Activated naive CD4-positive, alpha-beta T cell treated with anti-CD3 and anti-CD28 coated beads, Interleukin-2, amount 50 U/mL, for 24 hours (primary cell): Measurements from ENCODE around the gene SLC44A3.
"Not testable (repeated sequence)": the region's sequence is repeated elsewhere in the genome, so short reads cannot be mapped to it uniquely, and the experiment has no call there.

Experiments used
- H3K27ac Mint-ChIP-seq: one replicate; pipeline ENCODE4 v1.8.0; 2021; ENCODE audit warnings: mild to moderate bottlenecking, mixed read lengths
- H3K27me3 Mint-ChIP-seq: one replicate; pipeline ENCODE4 v1.8.0; 2021; ENCODE audit warnings: mixed read lengths
- H3K36me3 Mint-ChIP-seq: one replicate; pipeline ENCODE4 v1.8.0; 2021; ENCODE audit warnings: mixed read lengths
- H3K4me1 Mint-ChIP-seq: one replicate; pipeline ENCODE4 v1.8.0; 2021; ENCODE audit warnings: mixed read lengths
- H3K4me3 Mint-ChIP-seq: one replicate; pipeline ENCODE4 v1.8.0; 2021; ENCODE audit warnings: mild to moderate bottlenecking, mixed read lengths
- H3K9me3 Mint-ChIP-seq: one replicate; pipeline ENCODE4 v1.8.0; 2021; ENCODE audit warnings: mixed read lengths

Gene SLC44A3

DNA sequence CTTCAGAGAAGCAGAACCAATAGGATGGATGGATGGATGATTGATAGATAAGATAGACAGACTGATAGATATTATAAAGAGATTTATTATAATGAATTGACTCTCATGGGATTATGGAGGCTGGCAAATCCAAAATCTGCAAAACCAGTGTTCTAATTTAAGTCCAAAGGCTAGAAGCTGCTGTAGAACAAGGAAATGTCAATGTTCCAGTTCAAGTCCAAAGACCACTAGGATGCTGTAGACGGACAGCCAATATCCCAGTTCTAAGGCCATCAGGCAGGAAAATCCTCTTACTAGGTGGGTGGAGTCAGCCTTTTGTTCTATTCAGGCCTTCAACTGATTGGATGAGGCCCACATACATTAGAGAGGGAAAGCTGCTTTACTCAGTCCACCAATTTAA is 4.1 kb upstream of the SLC44A3 start:
- H3K36me3 Mint-ChIP-seq, result peaks cover 2% of the 10 kb centered on the region
- peaks cover 3% of the 10 kb centered on the region for H3K4me1 Mint-ChIP-seq
- H3K27ac Mint-ChIP-seq, result no peak overlapping the region
- H3K9me3 Mint-ChIP-seq, result peaks cover 15% of the 10 kb centered on the region
- no peak overlapping the region for H3K4me3 Mint-ChIP-seq
- H3K27me3 Mint-ChIP-seq, result peaks cover 20% of the 10 kb centered on the region

DNA sequence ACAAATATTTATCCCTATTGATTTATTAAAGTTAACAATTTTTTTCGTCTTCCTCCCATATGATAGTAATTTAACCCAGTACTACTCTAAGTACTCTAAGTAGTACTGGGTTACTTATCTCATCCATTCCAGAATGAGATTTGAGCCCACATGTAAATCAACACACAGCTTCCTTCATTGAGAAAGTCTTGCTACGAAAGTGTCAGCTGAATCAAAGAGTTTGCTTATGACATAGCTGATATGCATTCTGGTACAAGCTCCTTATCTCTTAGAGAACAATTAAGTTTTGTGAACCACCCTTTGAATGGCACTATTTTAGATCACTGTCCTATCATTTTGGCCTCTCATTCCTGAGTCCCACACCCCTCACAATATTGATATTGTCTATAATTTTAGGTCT is 2.4 kb upstream of the SLC44A3 start:
- peaks cover 15% of the 10 kb centered on the region for H3K9me3 Mint-ChIP-seq
- peaks cover 24% of the 10 kb centered on the region for H3K27me3 Mint-ChIP-seq
- H3K27ac Mint-ChIP-seq, result no peak overlapping the region
- no peak overlapping the region for H3K4me3 Mint-ChIP-seq
- H3K4me1 Mint-ChIP-seq, result peaks cover 4% of the 10 kb centered on the region
- H3K36me3 Mint-ChIP-seq, result peaks cover 2% of the 10 kb centered on the region

DNA sequence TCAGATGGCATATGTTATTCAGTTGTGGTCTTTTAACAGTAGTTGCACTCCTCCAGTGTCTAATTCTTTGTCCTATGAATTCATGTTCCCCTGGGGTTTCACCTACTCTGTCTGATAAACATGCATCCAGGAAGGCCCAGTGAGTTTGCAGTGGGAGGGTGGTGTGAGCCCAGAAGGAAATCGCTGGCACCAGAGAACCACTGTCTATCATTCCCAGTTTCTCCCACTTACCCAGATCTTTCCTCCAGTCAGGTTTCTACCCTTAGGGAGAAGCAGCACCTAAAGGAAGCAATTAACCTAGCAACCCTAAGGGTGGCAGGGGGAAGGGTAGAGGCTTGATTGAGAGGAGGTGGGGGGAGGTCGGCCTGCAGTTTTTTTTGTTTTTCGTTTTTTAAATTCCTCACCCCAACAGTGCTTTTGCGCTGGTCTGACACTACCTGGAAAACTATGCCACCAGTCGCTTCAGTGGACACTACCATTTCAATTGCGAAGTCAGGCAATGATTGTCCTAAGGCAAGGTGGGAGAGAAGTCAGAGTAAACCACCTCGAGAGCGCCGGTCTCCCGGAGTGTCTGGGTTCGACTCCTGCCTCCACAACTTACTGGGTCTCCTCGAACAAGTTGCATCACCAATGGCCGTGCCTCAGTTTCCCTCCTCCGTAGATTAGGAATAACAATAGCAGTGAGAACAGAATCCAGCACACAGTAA is 766 bp upstream of the SLC44A3 start:
- H3K4me1 Mint-ChIP-seq, result peaks cover 4% of the 10 kb centered on the region
- peaks cover 7% of the 10 kb centered on the region for H3K9me3 Mint-ChIP-seq
- H3K27ac Mint-ChIP-seq, result no peak overlapping the region
- H3K4me3 Mint-ChIP-seq, result no peak overlapping the region
- peaks cover 2% of the 10 kb centered on the region for H3K36me3 Mint-ChIP-seq
- peaks cover 21% of the 10 kb centered on the region for H3K27me3 Mint-ChIP-seq

DNA sequence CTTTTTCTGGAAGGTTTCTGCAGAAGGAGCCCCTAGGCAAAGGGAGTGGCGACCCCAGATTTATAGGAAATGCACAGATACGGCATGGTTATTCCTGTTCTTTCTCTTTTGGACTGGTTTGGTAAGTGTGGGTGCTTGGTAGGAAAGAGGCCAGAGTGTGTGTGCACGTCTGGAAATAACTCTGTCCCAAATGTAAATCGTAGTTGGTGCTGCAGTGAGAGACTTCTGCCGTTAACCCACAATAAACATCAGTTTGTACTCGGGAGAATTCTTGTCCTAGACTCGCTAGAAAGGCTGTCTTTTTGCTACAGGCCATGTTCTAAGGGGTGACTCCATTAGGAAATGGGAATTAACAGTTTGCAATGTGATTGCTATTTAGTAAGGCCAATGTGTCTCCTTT is 779 bp downstream of the SLC44A3 start:
- Mint-ChIP-seq H3K9me3 (peaks cover 6% of the 10 kb centered on the region), H3K27me3 (peaks cover 21% of the 10 kb centered on the region), H3K4me1 (peaks cover 4% of the 10 kb centered on the region), H3K27ac (no peak overlapping the region), H3K36me3 (peaks cover 2% of the 10 kb centered on the region), H3K4me3 (peak overlapping the region; percentile 61)

DNA sequence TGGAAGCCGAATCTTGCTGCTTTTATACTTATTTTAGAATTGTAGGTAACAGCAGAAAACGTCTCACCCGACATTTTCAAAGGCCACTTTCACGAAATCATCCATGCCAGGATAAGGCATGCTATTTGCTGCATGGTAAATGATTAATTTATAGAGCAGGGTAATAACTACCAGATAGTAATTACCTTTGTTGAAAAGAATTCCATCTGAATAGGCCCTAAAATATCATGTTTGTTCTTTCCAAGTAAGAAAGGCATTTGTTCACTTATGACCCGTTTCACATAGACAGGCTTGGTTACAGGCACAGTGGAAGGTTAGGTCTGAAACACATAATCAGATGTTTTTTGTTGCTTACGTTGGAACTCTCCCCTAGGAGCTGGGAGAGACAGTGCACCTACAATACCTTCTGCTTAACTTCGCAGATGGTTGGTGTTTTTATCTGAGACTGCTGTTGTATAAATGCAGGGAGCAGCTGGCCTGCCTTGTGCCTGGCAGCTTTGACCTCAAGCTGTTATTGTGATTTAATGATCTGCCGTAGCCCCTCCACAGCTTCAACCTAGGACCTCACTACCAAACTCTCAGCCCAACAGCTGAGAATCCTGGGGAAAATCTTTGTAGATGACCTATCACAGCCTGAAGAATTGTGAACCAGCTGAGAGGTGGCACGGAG is 1.6 kb downstream of the SLC44A3 start:
- H3K4me3 Mint-ChIP-seq, result no peak overlapping the region

DNA sequence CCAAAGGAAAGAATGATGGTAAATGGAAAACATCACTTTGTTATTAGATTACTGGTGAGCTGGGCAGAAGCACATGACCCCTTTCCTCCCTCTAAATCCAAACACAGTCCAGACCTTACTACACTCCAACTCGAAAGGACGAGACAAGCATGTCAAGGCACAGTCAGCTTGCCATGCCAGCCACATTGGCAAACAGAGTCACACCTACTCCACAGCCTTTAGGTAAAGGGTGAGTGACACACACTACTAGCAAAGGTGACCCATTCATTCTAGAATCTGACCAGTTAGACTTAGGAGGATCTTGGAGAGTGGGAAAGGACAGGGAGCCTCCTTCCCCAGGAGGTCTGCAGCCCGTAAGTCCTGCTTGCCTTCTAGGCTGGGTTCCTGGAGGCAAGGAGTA is 3.0 kb downstream of the SLC44A3 start:
- Mint-ChIP-seq H3K36me3 (no peaks in the 10 kb centered on the region), H3K4me3 (no peak overlapping the region), H3K9me3 (no peaks in the 10 kb centered on the region), H3K27ac (no peak overlapping the region), H3K27me3 (peaks cover 17% of the 10 kb centered on the region), H3K4me1 (peaks cover 4% of the 10 kb centered on the region)

More for the DNA sequence above, 1.6 kb downstream of the SLC44A3 start:
- Mint-ChIP-seq H3K9me3 (peaks cover 2% of the 10 kb centered on the region), H3K36me3 (peaks cover 2% of the 10 kb centered on the region), H3K27me3 (peaks cover 19% of the 10 kb centered on the region), H3K27ac (no peak overlapping the region), H3K4me1 (peaks cover 4% of the 10 kb centered on the region)

DNA sequence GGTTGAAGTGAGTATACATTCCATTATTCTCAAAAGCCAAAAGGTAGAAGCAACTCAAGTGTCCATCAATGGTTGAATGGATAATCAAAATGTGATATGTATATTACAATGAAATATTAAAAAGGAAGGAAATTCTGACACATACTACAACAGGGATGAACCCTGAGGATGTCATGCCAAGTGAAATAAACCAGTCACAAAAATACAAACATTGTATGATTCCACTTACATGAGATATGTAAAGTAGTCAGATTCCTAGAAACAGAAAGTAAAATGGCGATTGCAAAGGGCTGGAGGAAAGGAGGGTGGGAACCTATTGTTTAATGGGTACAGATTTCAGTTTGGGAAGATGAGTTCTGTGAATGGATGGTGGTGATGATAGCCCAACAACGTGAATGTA is 5.8 kb downstream of the SLC44A3 start:
- Mint-ChIP-seq H3K27me3 (peaks cover 13% of the 10 kb centered on the region), H3K9me3 (no peaks in the 10 kb centered on the region)

DNA sequence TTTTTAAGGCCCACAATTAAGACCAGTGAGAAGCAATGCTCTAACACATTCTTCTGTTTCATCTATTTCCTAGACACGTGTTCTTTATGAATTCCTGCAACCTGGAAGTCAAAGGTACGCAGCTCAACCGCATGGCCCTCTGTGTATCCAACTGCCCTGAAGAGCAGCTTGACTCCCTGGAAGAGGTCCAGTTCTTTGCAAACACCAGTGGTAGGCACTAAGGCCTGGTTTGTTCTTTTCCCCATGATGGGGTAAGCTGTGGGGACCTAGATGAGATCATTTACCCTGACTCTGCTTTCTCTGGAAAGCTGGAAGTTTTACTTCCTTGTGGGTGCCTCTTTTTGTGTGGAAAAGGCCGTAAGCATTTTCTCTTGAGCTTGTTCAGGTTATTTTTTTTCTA is 7.3 kb downstream of the SLC44A3 start:
- Mint-ChIP-seq H3K27ac (no peak overlapping the region), H3K4me3 (no peak overlapping the region), H3K9me3 (no peaks in the 10 kb centered on the region), H3K36me3 (no peaks in the 10 kb centered on the region), H3K27me3 (peaks cover 9% of the 10 kb centered on the region), H3K4me1 (no peaks in the 10 kb centered on the region)

More for the DNA sequence above, 5.8 kb downstream of the SLC44A3 start:
- Mint-ChIP-seq H3K4me1 (peaks cover 2% of the 10 kb centered on the region), H3K4me3 (no peak overlapping the region), H3K27ac (no peak overlapping the region), H3K36me3 (no peaks in the 10 kb centered on the region)

DNA sequence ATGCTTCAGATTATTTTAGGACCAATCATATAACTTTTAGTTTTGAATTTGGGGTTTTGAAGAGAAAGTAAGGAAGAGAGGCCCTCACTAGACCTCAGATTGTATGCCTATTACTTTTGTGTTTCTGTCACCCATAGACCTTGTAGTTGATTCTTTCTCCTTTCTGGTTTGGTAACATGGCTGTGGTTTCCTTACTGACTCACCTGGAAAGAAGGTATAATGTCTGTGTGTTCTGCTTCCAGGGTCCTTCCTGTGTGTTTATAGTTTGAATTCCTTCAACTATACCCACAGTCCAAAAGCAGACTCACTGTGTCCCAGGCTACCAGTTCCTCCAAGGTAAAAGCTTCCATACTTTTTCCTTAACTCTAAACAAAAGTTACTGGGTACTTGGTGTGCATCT is 8.1 kb downstream of the SLC44A3 start:
- Mint-ChIP-seq H3K4me1 (no peaks in the 10 kb centered on the region), H3K27me3 (peaks cover 9% of the 10 kb centered on the region), H3K9me3 (no peaks in the 10 kb centered on the region), H3K36me3 (no peaks in the 10 kb centered on the region), H3K27ac (no peak overlapping the region), H3K4me3 (no peak overlapping the region)

DNA sequence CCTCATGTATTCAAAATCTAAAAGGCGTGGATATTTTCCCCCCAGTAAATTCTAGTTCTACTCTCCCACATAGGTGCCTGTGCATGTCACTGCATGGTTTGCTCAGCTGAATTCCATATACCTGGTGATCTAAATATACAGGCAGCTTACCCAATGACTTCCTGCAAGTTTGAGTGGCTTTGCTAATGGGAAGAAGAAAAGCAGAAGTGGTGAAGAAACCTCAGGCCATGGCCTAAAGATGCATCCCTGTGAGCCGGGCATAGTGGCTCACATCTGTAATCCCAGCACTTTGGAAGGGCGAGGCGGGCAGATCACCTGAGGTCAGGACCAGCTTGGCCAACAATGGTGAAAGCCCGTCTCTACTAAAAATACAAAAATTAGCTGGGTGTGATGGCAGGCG is 11.5 kb downstream of the SLC44A3 start:
- H3K4me3 Mint-ChIP-seq, result no peak overlapping the region
- H3K27me3 Mint-ChIP-seq, result peaks cover 6% of the 10 kb centered on the region
- H3K4me1 Mint-ChIP-seq, result no peaks in the 10 kb centered on the region

DNA sequence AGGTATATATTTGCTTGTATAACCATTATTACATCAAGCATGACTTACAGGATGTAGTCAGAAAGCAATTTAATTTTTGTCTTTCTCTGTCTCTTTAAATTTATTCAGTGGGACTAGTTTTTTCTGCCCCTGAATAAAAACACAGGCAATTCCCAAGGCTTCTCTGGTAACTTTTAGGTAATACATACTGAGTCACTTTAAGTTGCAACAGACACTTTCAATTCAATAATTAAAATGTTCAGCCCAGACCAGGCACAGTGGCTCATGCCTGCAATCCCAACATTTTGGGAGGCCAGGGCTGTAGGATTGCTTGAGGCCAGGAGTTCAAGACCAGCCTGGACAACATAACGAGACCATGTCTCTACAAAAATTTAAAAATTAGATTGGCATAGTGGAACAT is 12.3 kb downstream of the SLC44A3 start:
- H3K27ac Mint-ChIP-seq, result no peak overlapping the region
- H3K36me3 Mint-ChIP-seq, result no peaks in the 10 kb centered on the region
- H3K9me3 Mint-ChIP-seq, result no peaks in the 10 kb centered on the region
- H3K27me3 Mint-ChIP-seq, result peaks cover 8% of the 10 kb centered on the region
- H3K4me1 Mint-ChIP-seq, result no peaks in the 10 kb centered on the region
- no peak overlapping the region for H3K4me3 Mint-ChIP-seq

More for the DNA sequence above, 11.5 kb downstream of the SLC44A3 start:
- Mint-ChIP-seq H3K36me3 (no peaks in the 10 kb centered on the region), H3K27ac (no peak overlapping the region), H3K9me3 (no peaks in the 10 kb centered on the region)

DNA sequence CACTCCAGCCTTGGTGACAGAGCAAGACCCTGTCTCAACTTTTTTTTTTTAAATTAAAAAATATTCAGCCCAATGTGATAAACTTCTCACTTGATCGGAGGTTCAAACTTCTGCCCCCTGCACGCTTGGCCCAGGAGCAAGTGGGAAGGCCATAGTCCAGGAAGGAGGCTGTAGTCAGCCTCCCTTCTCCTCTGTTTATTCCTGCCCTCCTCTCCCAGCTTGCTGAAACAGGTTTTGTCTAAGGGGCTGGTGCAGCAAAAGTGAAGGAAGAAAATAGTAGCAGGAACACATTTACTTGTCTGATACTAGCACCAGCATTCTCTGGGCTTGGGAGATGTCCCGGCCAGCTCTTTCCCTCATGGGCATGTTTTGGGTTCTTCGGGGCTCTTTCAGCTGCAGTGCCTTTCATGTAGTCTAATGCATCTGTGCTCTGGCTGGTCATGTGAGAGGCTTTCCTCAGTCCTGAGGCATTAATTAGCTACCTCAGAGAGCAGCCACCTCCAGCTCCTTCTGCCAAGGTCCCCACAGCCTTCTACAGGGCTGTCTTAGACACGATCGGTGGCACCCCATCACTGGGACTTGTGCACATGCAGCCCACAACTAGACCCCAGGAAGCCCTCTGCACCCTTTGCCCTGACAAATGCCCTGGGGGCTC is 12.9 kb downstream of the SLC44A3 start:
- Mint-ChIP-seq H3K27ac (no peak overlapping the region), H3K4me1 (no peaks in the 10 kb centered on the region), H3K9me3 (no peaks in the 10 kb centered on the region), H3K4me3 (no peak overlapping the region), H3K27me3 (peaks cover 8% of the 10 kb centered on the region), H3K36me3 (no peaks in the 10 kb centered on the region)

DNA sequence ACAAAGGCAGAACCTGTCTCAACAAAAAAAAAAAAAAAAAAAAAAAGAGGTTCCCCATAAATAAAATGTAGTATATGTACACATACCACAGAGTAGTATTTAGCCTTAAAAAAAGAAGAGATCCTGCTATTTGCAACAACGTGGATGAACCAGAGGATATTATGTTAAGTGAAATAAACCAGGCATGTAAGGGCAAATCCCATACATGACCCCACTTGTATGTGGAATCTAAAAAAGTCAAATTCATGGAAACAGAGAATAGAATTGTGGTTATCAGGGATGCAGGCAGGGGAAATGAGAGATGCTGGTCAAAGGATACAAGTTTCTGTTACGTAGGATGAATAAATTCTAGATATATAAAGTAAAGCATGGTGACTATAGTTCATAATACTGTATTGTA is 16.7 kb downstream of the SLC44A3 start:
- Mint-ChIP-seq H3K36me3 (no peaks in the 10 kb centered on the region), H3K4me3 (no peak overlapping the region), H3K27me3 (peaks cover 3% of the 10 kb centered on the region), H3K27ac (no peak overlapping the region), H3K4me1 (no peaks in the 10 kb centered on the region), H3K9me3 (no peaks in the 10 kb centered on the region)

DNA sequence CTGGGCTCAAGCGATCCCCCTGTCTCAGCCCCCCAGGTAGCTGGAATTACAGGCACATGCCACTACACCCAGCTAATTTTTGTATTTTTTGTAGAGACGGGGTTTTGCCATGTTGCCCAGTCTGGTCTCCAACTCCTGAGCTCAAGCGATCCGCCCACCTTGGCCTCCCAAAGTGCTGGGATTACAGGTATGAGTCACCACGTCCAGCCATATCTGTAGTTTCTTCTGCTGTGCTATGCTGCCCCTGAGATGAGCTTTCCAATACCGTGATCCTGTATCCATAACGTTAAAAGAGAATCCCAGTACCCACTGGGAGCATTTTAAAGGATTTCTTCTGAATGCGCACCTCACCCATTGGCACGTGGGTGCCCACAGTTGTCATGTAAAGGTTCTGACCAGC is 20.2 kb downstream of the SLC44A3 start:
- H3K9me3 Mint-ChIP-seq, H3K27ac Mint-ChIP-seq, H3K4me3 Mint-ChIP-seq, H3K4me1 Mint-ChIP-seq, H3K27me3 Mint-ChIP-seq, H3K36me3 Mint-ChIP-seq: not testable (repeated sequence)

DNA sequence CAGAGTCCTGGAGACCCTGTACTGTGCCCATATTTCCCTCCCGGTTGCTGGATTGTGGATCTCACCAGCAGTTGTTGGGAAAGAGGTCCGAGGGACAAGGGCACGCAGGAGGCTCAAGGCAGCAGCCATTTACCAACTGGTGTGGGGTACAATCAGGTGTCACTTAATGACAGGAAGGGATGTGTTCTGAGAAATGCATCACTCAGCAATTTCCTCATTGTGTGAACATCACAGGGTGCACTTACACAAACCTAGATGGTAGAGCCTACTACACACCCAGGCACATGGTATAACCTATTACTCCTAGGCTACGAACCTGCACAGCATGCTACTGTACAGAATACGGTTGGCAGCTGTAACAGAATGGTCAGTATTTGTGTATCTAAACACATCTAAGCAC is 20.7 kb downstream of the SLC44A3 start:
- Mint-ChIP-seq H3K27ac (no peak overlapping the region), H3K4me1 (peaks cover 3% of the 10 kb centered on the region), H3K36me3 (no peaks in the 10 kb centered on the region), H3K9me3 (no peaks in the 10 kb centered on the region), H3K4me3 (no peak overlapping the region), H3K27me3 (peaks cover 1% of the 10 kb centered on the region)

DNA sequence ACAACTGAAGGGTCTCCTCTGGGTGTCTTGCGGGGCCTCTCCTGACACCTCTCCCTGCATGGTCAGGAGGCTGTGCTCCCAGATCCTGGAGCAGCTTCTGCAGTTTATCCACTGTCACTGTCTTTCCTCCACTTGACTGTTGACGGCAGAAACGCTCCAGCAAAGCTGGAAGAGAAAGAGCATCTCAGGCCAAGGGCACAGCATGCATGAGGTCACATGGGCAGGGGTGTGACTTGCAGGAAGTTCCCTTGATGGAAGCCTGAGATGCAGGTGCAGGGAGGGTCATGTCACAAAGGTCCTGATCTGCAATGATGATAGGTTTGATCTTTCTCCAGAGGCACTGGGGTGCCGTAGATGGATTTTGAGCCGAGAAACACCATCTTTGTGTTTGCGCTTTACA is 23.3 kb downstream of the SLC44A3 start:
- no peaks in the 10 kb centered on the region for H3K36me3 Mint-ChIP-seq
- H3K4me1 Mint-ChIP-seq, result peaks cover 3% of the 10 kb centered on the region
- no peak overlapping the region for H3K4me3 Mint-ChIP-seq
- H3K27me3 Mint-ChIP-seq, result no peaks in the 10 kb centered on the region
- H3K9me3 Mint-ChIP-seq, result no peaks in the 10 kb centered on the region
- no peak overlapping the region for H3K27ac Mint-ChIP-seq
